ENCODE results near the gene EXOC6B. TPM values are rescaled to one million over a fixed set of nuclear protein-coding genes. Genes with fewer than 3 reads are reported as not detected.

EXOC6B gene
- total RNA-seq, 4 donors from 2014 or later: 14.1 to 107 (median 38.5) TPM

DNA sequence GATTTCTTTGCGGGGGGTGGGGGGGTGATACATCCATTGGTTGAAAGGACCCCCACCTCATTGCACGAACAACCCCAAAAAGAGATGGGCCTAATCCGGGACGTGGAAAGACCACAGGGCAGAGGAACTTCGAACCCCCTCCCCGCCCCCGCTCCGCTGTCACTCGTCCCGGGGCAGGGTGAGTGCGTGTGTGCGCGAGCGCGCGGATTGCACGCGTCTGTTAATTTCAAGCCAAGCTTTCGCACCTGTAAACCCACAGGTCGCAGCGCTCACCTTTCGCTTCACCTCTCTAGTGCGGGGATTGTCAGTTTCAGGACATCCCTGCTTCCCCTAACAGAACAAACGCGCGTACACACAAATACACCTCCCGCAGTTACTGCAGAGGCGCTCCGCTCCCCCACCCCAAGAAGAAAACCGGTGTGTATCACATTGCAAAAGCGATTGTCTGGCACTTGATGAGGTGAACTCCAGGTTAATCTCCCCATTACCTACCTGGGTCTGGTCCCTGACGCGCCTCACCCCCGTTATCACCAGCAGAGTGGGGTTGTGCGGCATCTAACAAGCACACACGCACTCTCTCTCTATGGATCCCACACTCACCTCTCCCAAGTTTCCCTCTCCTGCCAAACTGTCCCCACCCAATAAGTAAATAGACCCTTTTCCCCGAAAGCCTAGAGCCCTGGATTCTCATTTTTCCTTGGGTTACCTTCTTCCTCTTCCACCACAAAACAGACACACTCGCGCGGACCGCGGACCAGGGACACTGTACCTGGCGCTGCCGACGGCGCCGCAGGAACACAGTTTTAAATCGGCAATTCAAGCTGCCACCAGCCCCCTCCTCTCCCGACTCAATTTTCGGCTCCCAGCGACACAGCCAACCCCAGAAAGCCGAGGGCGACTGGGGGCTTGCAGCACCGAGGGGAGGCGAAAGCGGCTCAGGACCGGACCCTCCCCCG lies 679.2 kb downstream of the EXOC6B start:
- peak in 1 of 2 donors; percentile 13 for DNase-seq
- Histone ChIP-seq H3K27ac (no peak overlapping the region), H3K27me3 (peaks cover 38 to 39% of the 10 kb centered on the region in 2 donors), H3K4me3 (peak overlapping the region in 1 of 2 donors; percentile 24), H3K36me3 (no peaks in the 10 kb centered on the region), H3K4me1 (peaks cover 0 to 48% of the 10 kb centered on the region in 2 donors), H3K9me3 (no peaks in the 10 kb centered on the region)
- no peak for TF ChIP-seq POLR2A (IDR thresholded peaks at IDR 0.05)
- TF ChIP-seq, protein P1, sequence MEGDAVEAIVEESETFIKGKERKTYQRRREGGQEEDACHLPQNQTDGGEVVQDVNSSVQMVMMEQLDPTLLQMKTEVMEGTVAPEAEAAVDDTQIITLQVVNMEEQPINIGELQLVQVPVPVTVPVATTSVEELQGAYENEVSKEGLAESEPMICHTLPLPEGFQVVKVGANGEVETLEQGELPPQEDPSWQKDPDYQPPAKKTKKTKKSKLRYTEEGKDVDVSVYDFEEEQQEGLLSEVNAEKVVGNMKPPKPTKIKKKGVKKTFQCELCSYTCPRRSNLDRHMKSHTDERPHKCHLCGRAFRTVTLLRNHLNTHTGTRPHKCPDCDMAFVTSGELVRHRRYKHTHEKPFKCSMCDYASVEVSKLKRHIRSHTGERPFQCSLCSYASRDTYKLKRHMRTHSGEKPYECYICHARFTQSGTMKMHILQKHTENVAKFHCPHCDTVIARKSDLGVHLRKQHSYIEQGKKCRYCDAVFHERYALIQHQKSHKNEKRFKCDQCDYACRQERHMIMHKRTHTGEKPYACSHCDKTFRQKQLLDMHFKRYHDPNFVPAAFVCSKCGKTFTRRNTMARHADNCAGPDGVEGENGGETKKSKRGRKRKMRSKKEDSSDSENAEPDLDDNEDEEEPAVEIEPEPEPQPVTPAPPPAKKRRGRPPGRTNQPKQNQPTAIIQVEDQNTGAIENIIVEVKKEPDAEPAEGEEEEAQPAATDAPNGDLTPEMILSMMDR (IDR thresholded peaks at IDR 0.05): no peak
- intact Hi-C loops (cut with DNase I; ENCODE audit: low total_unique reads): no loop called here

DNA sequence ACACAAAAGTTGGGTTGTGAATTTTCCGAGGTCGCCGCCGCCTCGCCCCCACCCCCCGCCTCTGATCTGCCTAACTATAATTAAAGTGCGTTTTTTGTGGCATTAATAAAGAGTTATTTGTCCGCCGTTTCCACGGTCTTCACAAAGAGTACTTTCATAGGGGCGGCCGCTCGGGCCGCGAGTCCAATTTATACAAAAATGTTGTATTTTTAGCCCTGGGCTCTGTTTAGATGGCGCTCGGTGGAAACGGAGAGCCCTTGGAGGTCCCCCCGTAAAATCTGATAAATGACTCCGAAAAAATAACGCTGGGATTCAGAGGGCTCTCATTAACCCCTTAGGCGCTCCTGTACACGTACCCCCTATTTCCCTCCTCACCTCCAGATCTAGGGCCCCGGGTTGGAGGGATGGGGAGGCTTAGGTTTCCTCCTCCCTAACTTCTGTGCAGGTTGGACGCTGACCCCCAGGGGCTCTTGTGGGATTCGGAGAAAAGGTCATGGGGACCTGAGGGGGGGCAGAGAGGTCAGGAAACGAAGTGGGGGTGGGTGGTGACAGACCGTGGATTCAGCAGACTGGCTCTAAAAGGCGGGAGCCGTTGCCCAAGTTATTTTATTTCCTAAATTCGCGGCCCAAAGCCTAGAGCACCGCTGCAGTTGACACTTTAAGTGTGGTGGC lies 680.0 kb downstream of the EXOC6B start:
- Histone ChIP-seq H3K4me3 (peak overlapping the region in 1 of 2 donors; percentile 35), H3K4me1 (peaks cover 0 to 48% of the 10 kb centered on the region in 2 donors), H3K27ac (no peak overlapping the region), H3K9me3 (no peaks in the 10 kb centered on the region), H3K27me3 (peaks cover 38 to 39% of the 10 kb centered on the region in 2 donors), H3K36me3 (no peaks in the 10 kb centered on the region)
- TF ChIP-seq, protein P1 (IDR thresholded peaks at IDR 0.05): no peak
- TF ChIP-seq POLR2A (IDR thresholded peaks at IDR 0.05): no peak
- peak; percentile 8 to 9 for DNase-seq
- intact Hi-C loops (cut with DNase I; ENCODE audit: low total_unique reads): no loop called here

DNA sequence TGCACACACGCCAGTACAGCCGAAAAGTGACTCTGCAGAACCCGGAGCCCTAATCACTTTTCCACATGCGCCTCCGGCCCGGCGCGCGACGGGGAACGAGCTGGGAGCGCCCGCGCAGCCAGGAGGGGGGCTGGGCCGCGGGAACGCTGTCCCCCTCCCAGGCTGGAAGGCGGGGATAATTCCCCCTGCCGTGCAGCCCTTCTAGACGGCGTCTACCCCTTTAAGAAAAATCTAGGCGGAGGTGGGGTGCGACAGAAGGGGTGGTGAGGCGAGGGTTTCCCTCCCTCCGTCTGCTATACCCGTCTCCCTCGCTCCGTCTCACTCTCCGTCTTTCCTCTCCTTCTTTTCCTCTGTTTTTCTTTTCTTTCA lies 680.6 kb downstream of the EXOC6B start:
- TF ChIP-seq, protein P1 (IDR thresholded peaks at IDR 0.05): no peak
- no peak for TF ChIP-seq POLR2A (IDR thresholded peaks at IDR 0.05)
- H3K36me3 ChIP-seq: no peaks in the 10 kb centered on the region
- no peak overlapping the region for H3K27ac ChIP-seq
- H3K4me1 ChIP-seq: peaks cover 0 to 48% of the 10 kb centered on the region in 2 donors
- H3K9me3 ChIP-seq: no peaks in the 10 kb centered on the region
- peak overlapping the region in 1 of 2 donors; percentile 35 for H3K4me3 ChIP-seq
- peaks cover 38 to 39% of the 10 kb centered on the region in 2 donors for H3K27me3 ChIP-seq
- peak; percentile 9 to 12 for DNase-seq
- intact Hi-C loops (cut with DNase I; ENCODE audit: low total_unique reads): no loop called here

DNA sequence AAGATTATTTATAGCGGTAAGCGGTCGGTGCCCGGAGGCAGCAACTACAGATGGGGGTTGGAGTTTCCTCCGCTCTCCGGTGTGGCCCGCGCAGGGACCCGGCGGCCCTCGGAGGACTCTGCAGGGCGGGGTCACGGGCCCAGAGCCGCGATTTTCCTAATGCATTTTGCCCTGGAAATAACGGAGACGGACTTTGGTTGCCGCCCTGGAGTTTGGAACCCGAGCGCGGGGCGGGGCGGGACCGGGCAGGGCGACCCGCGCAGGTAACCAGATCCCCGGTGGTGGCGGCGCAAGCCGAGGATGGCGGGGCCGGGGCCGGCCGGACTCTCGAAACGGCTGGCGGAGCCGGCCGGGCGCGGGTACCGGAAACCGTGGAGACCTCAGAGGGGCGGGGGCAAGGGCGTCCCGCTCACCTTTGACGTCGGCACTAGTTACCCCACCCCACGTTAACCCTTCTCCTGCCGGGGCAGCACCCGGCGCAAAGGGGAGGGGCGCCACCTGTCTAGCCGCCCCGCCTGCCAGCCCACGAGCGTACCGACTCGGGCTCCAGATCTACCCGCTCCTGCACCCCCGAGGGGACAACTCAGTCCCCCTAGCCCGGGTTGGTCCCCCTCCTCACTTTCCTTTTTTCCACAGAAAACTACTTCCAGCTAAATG lies 681.1 kb downstream of the EXOC6B start:
- peak overlapping the region in 1 of 2 donors; percentile 35 for H3K4me3 ChIP-seq
- H3K36me3 ChIP-seq: no peaks in the 10 kb centered on the region
- H3K27me3 ChIP-seq: peaks cover 38% of the 10 kb centered on the region in 2 donors
- H3K27ac ChIP-seq: no peak overlapping the region
- TF ChIP-seq POLR2A (IDR thresholded peaks at IDR 0.05): no peak
- TF ChIP-seq, protein P1 (IDR thresholded peaks at IDR 0.05): no peak
- peak; percentile 14 to 23 for DNase-seq
- H3K4me1 ChIP-seq: peaks cover 0 to 46% of the 10 kb centered on the region in 2 donors
- intact Hi-C loops (cut with DNase I; ENCODE audit: low total_unique reads): no loop called here
- H3K9me3 ChIP-seq: no peaks in the 10 kb centered on the region
